Activated CD8-positive, alpha-beta memory T cell treated with anti-CD3 and anti-CD28 coated beads, Interleukin-2, amount 50 U/mL, for 48 hours (primary cell): ENCODE results near the gene ANO6.

ENCODE experiments used
- DNase-seq: peaks from one replicate; pipeline ENCODE4 v3.0.0-alpha.2; 2020

Gene ANO6

DNA sequence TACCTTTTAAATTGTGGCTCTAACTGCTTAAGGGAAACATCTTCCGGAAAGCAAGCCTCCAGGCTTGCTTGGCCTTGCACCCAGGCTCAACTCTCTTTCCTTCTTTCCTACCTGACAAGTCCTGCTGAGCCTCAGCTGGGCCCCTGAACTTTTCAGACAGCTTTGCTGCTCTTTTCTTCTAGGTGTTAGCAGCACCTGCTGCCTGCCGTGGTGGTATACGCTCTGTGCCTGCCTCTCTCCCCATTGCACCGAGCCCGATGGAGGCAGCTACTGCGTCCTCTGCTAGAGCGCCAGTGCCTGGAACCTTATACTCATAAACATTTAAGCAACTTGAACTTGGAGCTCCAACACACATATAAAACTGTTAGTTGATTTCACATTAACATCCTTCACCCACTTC is 195.7 kb downstream of the ANO6 start:
- no peak for DNase-seq

GRCh38 chr12:45415393-45415817 is 199.5 kb downstream of the ANO6 start:
- DNase-seq, result peak; percentile 60

DNA sequence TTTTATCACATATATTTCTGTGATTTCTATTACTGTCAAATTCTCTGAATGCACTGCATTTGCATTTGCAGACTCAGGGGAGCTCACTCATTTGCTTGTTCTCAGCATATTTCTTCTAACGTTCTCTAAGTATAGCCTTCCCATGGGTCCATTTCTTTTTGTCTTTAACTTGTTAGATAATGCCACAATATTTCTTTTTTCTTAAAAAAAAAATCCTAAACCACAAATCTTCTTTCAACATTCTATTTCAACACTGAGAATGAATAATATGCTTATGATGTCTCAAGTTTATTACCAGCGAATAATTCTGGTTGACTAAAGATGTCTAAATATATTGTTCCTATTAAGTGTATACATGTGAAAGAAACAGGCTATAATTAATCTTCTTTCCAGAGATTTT is 200.2 kb downstream of the ANO6 start:
- DNase-seq, result no peak

- DNase-seq, result no peak
These were observed 202.6 kb downstream of the ANO6 start for GRCh38 chr12:45418520-45418919.

- DNase-seq, result no peak
These were observed 203.5 kb downstream of the ANO6 start for GRCh38 chr12:45419317-45419814.

- DNase-seq, result no peak
These were observed 205.8 kb downstream of the ANO6 start for GRCh38 chr12:45421736-45422135.

- no peak for DNase-seq
These were observed 208.0 kb downstream of the ANO6 start for GRCh38 chr12:45423931-45424330.

GRCh38 chr12:45425426-45425825 is 209.5 kb downstream of the ANO6 start:
- DNase-seq, result no peak

GRCh38 chr12:45426294-45426693 is 210.4 kb downstream of the ANO6 start:
- DNase-seq, result no peak

DNA sequence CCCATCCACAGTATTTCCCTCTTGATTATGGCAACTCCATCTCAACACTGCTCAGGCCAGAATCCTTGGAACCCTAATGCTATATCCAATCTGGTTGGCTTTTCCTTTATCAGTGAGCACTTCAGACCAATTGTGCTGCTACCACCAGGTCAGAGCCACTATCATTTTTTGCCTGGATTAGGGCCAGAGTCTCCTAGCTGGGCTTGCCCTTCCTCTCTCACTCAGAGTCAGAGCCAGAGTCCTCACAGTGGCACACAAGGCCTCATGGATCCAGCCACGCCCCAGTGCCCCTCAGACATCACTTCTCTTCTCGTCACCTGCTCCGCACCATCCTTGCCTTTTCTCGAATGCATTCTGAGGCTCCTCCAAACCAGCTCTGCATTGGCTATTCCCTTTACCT is 211.1 kb downstream of the ANO6 start:
- DNase-seq, result no peak

DNA sequence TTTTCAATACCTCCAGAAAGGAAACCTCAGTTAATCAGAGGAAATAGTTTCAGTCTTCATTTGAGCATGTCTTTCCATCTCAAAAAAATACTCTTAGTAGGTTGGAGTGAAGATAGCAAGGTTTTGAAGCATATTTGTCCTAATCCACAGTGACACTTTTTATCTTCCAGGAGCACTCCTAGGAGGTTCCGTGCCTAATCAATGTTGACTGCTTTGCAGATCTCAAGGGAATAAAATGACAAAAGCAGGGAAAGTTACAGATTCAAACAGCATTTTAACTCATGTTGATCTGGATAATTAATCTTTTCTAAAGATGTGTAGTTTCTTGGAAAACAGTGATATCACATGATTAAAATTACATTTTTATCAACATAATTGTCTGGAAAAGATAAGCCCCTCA is 213.9 kb downstream of the ANO6 start:
- DNase-seq, result no peak

- DNase-seq, result no peak
These were observed 215.2 kb downstream of the ANO6 start for GRCh38 chr12:45431126-45431525.

DNA sequence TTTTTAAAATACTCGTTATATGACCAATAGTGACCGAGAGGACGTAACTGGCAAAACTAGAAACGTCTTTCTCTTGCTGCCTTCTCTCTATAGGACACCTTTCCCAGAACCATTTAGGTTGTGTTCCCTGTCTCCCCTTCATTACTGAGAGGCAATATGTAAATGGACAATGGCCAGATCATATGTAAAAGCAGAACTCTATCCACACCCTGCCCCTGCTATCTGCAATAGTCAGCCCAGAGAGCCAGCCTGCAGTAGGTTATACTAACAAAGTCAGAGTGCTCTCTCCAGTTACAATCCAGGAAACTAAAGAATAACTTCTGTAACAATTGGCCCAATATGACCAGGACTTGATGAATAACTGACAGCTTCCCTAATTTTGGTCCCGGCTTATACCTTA is 216.8 kb downstream of the ANO6 start:
- DNase-seq, result no peak

DNA sequence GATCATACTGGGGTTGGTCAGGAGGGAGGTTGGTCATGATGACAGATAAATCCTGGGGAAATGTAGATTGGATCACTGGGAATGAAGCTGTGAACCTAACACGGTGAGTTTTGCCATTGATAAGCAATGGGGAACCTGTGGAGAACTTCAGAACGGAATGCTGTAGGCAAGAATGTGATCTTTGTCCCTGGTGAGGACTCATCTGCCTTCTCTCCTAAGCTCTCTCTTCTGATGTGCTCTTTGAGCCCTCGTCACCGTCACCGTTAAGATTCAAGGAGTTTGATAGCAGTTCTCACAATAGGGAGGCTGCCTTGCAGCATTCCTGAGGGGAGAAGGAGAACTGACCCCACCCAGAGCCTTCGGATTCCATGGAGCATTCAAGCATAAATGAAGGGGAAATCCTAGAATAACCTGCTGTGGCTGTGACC is 217.6 kb downstream of the ANO6 start:
- no peak for DNase-seq

- no peak for DNase-seq
These were observed 218.2 kb downstream of the ANO6 start for GRCh38 chr12:45434094-45434493.

- no peak for DNase-seq
These were observed 220.2 kb downstream of the ANO6 start for GRCh38 chr12:45435945-45436710.

DNA sequence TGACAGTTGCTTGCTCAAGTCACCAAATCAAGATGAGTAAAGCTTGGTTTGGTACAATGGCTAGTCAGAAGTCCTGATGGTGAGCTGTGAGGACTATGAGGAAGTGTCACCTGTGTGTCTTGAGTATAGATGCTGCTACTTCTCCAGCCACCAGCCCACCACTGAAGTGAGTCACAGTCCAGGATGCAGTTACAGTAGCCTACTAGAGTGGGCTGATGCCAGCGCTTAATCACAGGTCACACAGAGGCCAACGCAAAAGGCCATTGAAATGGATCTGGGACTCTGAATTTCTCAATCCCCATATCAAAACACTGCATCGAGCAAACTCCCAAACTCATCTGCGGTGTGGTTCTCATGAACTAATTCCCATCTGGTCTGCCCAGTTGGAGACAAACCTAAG is 223.1 kb downstream of the ANO6 start:
- no peak for DNase-seq

DNA sequence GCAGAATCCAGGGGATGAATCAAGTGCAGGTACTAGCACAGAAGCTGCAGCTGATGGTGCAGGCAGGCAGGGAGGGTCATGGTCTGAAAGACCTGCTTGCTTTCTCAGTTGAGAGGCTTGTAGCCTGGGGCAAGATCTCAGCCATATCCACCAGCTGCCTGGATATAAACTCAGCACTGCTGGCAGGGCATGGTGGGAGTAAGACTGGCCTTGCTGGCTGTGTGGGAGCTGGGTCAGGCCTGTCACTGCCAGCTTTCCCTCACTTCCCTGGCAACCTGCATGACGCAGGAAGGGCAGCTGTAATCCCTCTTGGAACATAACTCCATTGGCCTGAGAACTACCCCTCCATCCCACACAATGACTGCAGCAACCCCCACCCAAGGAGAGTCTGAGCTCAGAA is 230.1 kb downstream of the ANO6 start:
- DNase-seq, result no peak

- DNase-seq, result no peak
These were observed 242.3 kb downstream of the ANO6 start for GRCh38 chr12:45458238-45458637.

DNA sequence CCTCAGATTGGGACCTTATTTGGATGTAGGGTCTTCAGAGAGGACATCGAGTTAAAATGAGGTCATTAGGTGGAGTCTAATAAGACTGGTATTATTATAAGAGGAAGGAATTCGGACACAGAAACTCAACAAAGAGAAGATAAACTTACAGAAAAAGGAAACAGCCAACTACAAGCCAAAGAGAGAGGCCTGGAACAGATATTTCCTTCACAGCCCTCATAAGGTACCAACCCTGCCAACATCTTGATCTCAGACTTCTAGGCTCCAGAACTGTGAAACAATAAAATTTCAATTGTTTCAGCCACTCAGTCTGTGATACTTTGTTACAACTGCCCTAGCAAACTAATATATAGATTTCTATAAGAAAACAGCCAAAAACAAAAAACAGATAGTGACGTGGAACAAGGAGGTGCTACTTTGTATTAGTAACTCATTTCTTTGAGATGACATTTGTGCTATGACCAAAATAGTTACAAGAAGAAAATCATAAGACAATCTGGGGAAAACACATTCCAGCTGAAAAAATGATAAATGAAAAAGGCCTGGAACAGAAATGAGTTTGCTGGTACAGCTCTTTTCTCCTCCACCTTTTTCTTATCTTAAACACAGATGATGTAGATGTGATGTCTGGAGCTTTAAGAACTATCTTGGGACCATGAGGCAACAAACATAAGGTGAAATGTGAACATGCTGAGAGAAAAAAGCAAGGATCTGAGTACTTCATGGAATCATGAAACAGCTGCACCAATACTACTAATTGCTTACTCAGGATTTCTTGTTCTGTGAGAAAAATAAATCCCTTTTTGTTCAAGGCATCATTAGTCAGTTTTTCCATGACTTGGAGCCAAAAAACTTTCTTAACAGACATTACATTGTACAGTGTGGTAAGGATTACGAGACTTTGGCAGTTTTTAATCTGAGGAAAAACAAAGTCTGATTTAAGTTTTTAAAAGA is 243.2 kb downstream of the ANO6 start:
- no peak for DNase-seq

- no peak for DNase-seq
These were observed 246.6 kb downstream of the ANO6 start for GRCh38 chr12:45462506-45462905.

DNA sequence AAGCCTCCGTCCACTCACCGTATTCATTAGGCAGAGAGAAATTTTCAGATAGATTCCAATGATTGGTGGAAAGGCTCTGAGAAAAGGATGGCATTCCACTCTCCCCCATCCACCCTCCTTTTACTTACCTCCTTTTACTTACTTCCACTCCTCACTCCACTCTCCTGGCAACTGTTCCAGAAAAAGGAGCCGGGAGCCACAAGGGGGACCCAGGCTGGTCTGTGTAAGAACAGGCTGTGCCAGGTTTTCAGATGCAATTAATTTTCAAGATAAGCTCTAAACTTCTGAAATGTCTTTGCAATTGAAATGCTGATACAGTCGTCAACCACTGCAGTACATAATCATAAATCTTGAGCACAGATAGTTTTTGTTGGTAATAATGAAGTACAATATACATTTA is 248.8 kb downstream of the ANO6 start:
- DNase-seq, result no peak

DNA sequence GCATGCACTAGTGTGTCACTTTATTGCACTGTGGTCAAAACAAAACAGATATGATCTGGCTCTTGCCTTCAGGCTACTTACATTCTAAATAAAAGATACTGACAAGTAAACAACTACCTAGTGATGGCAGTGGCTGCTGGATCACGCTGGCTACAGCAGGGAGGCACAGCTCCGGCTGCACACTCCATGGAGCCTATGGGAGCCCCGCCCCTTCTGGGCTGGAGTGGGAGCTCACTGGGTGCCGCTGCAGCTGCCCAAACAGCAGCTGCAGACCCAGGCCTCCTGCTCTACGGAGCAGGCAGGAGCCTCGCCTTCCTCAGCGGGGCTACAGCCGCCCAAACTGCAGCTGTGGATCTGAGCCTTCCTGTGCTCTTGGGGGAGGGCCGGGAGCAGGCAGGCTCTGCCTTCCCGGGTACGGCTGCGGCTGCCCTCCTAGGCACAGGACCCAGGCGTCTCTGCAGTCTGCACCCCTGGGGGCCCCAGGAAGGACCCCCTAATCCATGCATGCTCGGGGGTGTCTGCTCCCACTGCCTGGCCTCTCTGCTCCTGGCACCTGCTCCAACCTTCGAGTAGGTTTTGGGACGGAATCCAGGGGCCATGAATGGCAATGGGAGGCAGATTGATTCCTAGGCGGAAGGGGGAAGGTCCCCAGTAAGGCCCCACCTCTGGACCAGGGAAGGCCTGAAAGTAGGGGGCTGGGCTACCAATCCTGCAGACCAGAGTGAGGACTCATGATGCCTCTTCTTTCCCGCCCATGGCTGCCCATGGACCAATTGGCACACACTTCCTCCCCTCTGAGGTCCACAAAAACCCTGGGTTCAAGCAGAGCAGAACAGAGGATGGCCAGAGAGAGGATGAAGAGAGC is 253.1 kb downstream of the ANO6 start:
- DNase-seq, result no peak
